KMS-11 (cell line): ENCODE measurements around the gene SERPINA6.

ENCODE experiments used
- H2AFZ ChIP-seq: fragments of 200-600 bp; sonication (generic); 2 replicates; pipeline ENCODE4 v1.6.1; 2016; ENCODE audit warnings: antibody characterized with exemption, mixed run types, low read depth
- H3K27ac ChIP-seq: fragments of 200-600 bp; sonication (generic); 2 replicates; pipeline ENCODE4 v1.6.1; 2016; ENCODE audit warnings: mild to moderate bottlenecking, mixed run types
- H3K27me3 ChIP-seq: fragments of 200-600 bp; sonication (generic); 2 replicates; pipeline ENCODE4 v1.6.1; 2017; ENCODE audit warnings: mild to moderate bottlenecking, low read depth, mixed run types, moderate library complexity; ENCODE audit not compliant: insufficient read depth
- H3K36me3 ChIP-seq: fragments of 200-600 bp; sonication (generic); 2 replicates; pipeline ENCODE4 v1.6.1; 2017; ENCODE audit warnings: mild to moderate bottlenecking, mixed run types; ENCODE audit not compliant: insufficient read depth
- H3K4me1 ChIP-seq: fragments of 200-600 bp; sonication (generic); 2 replicates; pipeline ENCODE4 v1.6.1; 2016; ENCODE audit warnings: mild to moderate bottlenecking, low read depth, mixed run types; ENCODE audit not compliant: poor library complexity, severe bottlenecking
- H3K4me2 ChIP-seq: fragments of 200-600 bp; sonication (generic); 2 replicates; pipeline ENCODE4 v1.7.0; 2016; ENCODE audit warnings: mild to moderate bottlenecking, mixed run types
- H3K4me3 ChIP-seq: fragments of 200-600 bp; sonication (generic); IDR thresholded peaks from 2 replicates; pipeline ENCODE4 v1.6.1; 2017; ENCODE audit warnings: low read depth, low read length, mixed read lengths; ENCODE audit not compliant: insufficient read depth
- H3K79me2 ChIP-seq: fragments of 200-600 bp; sonication (generic); 2 replicates; pipeline ENCODE4 v1.6.1; 2016; ENCODE audit warnings: low read depth, mixed run types; ENCODE audit not compliant: insufficient read depth
- H3K9ac ChIP-seq: fragments of 200-600 bp; sonication (generic); 2 replicates; pipeline ENCODE4 v1.6.1; 2016; ENCODE audit warnings: mild to moderate bottlenecking, mixed run types
- H4K20me1 ChIP-seq: fragments of 200-600 bp; sonication (generic); 2 replicates; pipeline ENCODE4 v1.6.1; 2016; ENCODE audit warnings: mild to moderate bottlenecking, mixed run types; ENCODE audit not compliant: insufficient read depth
- TF ChIP-seq, protein P1 (sequence below): fragments of 200-600 bp; sonication (generic); conservative IDR thresholded peaks from 2 replicates; pipeline ENCODE4 v1.6.1; 2017; ENCODE audit warnings: low read depth, mild to moderate bottlenecking, antibody characterized with exemption, low read length, moderate library complexity, mixed read lengths

Gene SERPINA6

DNA sequence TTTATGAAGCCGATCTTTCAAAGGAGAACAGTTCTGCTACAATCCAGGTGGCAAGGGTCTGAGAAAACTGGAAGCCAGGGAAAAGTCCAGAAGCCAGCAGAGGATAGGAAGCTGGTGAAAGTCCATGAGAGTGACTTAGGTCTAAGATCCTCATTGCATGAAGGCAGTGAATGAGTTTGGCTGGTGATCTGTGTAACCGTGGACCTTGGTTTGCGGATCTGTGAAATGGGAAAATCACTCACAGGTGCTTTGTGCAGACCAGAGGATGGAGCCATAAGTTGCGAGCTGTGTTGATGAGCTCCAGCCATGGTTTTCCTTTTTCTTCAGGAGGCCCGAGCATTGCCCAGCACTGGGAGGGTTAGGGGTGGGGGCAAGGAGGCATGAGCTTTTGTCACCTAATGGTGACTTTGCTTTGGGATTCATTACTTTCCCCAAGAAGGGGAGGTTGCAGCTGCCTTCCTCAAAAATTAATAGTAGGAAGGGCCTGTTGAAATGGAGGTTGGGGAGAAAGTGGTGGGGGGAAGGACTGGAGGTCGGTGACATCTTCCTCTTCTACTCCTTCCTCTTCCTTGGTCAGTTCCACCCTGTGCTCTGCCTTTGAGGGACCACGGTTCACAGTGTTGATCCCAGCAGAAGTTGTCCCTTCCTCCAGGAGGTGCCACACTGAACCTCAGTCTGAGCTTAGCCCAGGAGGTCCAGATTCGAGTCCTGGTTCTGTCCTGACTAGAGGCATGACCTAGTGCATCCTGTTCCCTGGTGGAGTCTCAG, 20.3 kb upstream of the SERPINA6 start:
- Histone ChIP-seq H3K27me3 (no peaks in the 10 kb centered on the region), H3K4me1 (peaks cover 12% of the 10 kb centered on the region), H3K36me3 (no peaks in the 10 kb centered on the region), H2AFZ (no peak overlapping the region), H4K20me1 (no peaks in the 10 kb centered on the region), H3K79me2 (no peaks in the 10 kb centered on the region), H3K4me3 (no peak overlapping the region), H3K4me2 (no peak overlapping the region), H3K27ac (no peak overlapping the region), H3K9ac (no peak overlapping the region)
- TF ChIP-seq, protein P1, sequence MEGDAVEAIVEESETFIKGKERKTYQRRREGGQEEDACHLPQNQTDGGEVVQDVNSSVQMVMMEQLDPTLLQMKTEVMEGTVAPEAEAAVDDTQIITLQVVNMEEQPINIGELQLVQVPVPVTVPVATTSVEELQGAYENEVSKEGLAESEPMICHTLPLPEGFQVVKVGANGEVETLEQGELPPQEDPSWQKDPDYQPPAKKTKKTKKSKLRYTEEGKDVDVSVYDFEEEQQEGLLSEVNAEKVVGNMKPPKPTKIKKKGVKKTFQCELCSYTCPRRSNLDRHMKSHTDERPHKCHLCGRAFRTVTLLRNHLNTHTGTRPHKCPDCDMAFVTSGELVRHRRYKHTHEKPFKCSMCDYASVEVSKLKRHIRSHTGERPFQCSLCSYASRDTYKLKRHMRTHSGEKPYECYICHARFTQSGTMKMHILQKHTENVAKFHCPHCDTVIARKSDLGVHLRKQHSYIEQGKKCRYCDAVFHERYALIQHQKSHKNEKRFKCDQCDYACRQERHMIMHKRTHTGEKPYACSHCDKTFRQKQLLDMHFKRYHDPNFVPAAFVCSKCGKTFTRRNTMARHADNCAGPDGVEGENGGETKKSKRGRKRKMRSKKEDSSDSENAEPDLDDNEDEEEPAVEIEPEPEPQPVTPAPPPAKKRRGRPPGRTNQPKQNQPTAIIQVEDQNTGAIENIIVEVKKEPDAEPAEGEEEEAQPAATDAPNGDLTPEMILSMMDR, result no peak

DNA sequence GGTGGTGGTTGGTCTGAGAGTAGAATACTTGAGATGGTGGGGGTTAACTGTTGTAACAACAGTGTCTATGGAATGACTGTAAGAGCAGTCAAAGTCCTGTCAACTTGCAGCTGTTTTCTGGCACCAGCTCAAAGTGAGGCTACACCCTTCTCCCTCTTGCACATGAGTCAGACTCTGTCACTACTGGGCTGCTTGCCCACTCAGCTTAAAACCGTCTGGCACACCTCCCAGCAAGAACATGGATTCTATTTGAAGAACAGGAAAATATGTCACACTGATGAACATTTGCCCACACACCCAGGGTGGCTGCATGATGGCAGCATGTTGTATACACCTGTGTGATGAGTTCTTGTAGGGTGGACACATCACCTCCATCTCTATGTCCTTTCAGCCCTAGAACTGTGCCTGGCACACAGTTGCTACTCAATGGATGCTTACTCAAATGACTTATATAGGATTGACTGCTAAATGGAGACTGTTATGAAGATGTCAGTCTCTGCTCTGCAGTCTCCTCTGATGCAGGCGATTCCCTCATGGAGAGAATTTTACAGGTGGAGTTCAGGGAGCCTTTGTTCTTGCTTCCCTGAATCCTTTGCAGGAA, 19.3 kb upstream of the SERPINA6 start:
- H3K4me1 ChIP-seq, result peaks cover 13% of the 10 kb centered on the region
- TF ChIP-seq, protein P1, result no peak
- H2AFZ ChIP-seq, result no peak overlapping the region
- H3K4me3 ChIP-seq, result no peak overlapping the region
- no peaks in the 10 kb centered on the region for H3K36me3 ChIP-seq
- no peaks in the 10 kb centered on the region for H3K79me2 ChIP-seq
- no peak overlapping the region for H3K9ac ChIP-seq
- H3K27ac ChIP-seq, result no peak overlapping the region
- no peaks in the 10 kb centered on the region for H4K20me1 ChIP-seq
- no peak overlapping the region for H3K4me2 ChIP-seq
- no peaks in the 10 kb centered on the region for H3K27me3 ChIP-seq

- H3K4me3 ChIP-seq, result no peak overlapping the region
- TF ChIP-seq, protein P1, result no peak
- no peak overlapping the region for H3K9ac ChIP-seq
- no peak overlapping the region for H2AFZ ChIP-seq
- H3K27ac ChIP-seq, result no peak overlapping the region
- no peak overlapping the region for H3K4me2 ChIP-seq
- no peaks in the 10 kb centered on the region for H3K27me3 ChIP-seq
- no peaks in the 10 kb centered on the region for H3K36me3 ChIP-seq
- peaks cover 12% of the 10 kb centered on the region for H3K4me1 ChIP-seq
- no peaks in the 10 kb centered on the region for H3K79me2 ChIP-seq
- no peaks in the 10 kb centered on the region for H4K20me1 ChIP-seq
These were observed 18.7 kb upstream of the SERPINA6 start for GRCh38 chr14:94341656-94342333.

GRCh38 chr14:94340533-94340932, 17.4 kb upstream of the SERPINA6 start:
- H3K79me2 ChIP-seq, result no peaks in the 10 kb centered on the region
- no peak overlapping the region for H3K4me2 ChIP-seq
- TF ChIP-seq, protein P1, result no peak
- no peak overlapping the region for H3K9ac ChIP-seq
- H3K4me3 ChIP-seq, result no peak overlapping the region
- H3K27me3 ChIP-seq, result no peaks in the 10 kb centered on the region
- no peaks in the 10 kb centered on the region for H4K20me1 ChIP-seq
- no peak overlapping the region for H3K27ac ChIP-seq
- peaks cover 7% of the 10 kb centered on the region for H3K4me1 ChIP-seq
- H3K36me3 ChIP-seq, result no peaks in the 10 kb centered on the region
- no peak overlapping the region for H2AFZ ChIP-seq
